ENCODE measurements around the gene NBPF1. TPM values are rescaled to one million over a fixed set of nuclear protein-coding genes. Genes with fewer than 3 reads are reported as not detected.

The NBPF1 gene
- polyA plus RNA-seq, 1 experiment = 36.6 TPM

DNA sequence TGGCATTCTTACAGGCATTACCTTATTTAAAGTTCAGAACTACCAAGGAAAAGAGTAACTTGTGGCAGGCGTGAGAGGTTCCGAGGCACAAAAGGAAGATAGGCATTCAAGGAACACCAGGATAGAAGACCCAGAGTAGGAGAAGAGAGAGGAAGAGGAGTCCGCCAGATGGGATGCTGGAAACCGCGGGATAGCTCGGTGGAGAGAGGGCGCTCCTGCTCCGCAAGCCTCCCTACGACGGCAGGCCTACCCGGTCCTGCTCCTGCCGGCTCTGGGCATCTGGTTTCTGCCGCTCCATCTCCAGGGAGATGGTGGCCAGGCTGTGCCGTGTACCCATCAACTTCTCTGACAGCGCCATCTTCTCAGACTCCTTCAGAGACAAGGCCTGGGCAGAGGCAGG is 5.4 kb upstream of the NBPF1 start:
- CTCF ChIA-PET = interaction anchor here (0.6 to 1.0 kb wide), 2 partner anchors 26 to 354 kb away, joined by 3 to 5 read pairs; no protein-coding TSS in a partner anchor
- TF ChIP-seq, protein P1, sequence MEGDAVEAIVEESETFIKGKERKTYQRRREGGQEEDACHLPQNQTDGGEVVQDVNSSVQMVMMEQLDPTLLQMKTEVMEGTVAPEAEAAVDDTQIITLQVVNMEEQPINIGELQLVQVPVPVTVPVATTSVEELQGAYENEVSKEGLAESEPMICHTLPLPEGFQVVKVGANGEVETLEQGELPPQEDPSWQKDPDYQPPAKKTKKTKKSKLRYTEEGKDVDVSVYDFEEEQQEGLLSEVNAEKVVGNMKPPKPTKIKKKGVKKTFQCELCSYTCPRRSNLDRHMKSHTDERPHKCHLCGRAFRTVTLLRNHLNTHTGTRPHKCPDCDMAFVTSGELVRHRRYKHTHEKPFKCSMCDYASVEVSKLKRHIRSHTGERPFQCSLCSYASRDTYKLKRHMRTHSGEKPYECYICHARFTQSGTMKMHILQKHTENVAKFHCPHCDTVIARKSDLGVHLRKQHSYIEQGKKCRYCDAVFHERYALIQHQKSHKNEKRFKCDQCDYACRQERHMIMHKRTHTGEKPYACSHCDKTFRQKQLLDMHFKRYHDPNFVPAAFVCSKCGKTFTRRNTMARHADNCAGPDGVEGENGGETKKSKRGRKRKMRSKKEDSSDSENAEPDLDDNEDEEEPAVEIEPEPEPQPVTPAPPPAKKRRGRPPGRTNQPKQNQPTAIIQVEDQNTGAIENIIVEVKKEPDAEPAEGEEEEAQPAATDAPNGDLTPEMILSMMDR (IDR thresholded peaks at IDR 0.05; ENCODE audit: low read depth, low read length) = no peak
- POLR2A ChIA-PET = no interaction called here
- Histone ChIP-seq H3K9me3 (ENCODE audit: control insufficient read depth, insufficient read depth, low read length) (no peaks in the 10 kb centered on the region; the same call in 1 of the 2 replicates), H3K27me3 (ENCODE audit: control insufficient read depth, insufficient read depth, low read length) (no peaks in the 10 kb centered on the region), H3K4me3 (ENCODE audit: low read depth, low read length) (no peak overlapping the region), H3K27ac (ENCODE audit: low read depth, low read length) (no peak overlapping the region)
- DNase-seq (ENCODE audit: low read depth, low spot score) = no peak

DNA sequence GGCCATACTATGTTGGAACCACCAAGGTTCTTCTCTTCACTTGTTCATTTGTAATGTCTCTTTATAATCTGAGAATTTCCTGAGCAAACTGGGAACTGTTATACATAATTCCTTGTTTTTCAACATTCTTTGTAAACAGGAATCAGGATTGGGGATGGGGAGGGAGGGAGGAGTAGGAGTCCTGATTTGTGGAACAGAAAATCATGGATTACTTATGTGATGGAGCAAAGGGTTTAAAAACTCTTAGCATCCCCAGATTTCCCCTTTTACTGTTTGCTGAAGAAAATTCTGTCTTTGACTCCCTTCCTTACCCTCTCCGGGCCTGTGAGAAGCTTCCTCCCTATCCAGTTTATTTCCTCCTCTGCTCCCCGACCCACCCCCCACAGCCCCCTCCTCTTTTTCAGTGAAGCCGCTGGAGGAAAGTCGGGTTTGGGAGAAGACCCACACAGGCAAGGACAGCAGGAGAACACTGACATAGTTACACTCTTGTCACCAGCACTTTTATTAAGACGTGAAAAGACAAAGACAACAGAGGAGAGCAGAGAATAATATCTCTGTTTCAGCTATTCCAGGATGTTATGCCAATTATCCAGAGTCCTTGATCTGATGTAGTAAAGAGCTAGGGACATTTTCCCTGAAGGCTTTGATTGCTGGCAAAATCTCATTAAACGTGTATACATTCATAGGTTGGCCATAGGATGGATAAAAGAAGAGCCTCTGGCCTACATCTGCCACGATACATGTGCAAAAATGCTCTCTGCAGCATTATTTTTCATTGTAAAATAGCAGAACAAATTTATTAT is 4.6 kb upstream of the NBPF1 start:
- no peaks in the 10 kb centered on the region; the same call in 1 of the 2 replicates for H3K9me3 ChIP-seq (ENCODE audit: control insufficient read depth, insufficient read depth, low read length)
- TF ChIP-seq, protein P1 (IDR thresholded peaks at IDR 0.05; ENCODE audit: low read depth, low read length) = no peak
- H3K4me3 ChIP-seq (ENCODE audit: low read depth, low read length) = no peak overlapping the region
- no peak overlapping the region for H3K27ac ChIP-seq (ENCODE audit: low read depth, low read length)
- DNase-seq (ENCODE audit: low read depth, low spot score) = no peak
- ChIA-PET POLR2A (no interaction called here), CTCF (interaction anchor here (0.6 to 1.0 kb wide), 2 partner anchors 25 to 355 kb away, joined by 3 to 5 read pairs; no protein-coding TSS in a partner anchor)
- no peaks in the 10 kb centered on the region for H3K27me3 ChIP-seq (ENCODE audit: control insufficient read depth, insufficient read depth, low read length)

DNA sequence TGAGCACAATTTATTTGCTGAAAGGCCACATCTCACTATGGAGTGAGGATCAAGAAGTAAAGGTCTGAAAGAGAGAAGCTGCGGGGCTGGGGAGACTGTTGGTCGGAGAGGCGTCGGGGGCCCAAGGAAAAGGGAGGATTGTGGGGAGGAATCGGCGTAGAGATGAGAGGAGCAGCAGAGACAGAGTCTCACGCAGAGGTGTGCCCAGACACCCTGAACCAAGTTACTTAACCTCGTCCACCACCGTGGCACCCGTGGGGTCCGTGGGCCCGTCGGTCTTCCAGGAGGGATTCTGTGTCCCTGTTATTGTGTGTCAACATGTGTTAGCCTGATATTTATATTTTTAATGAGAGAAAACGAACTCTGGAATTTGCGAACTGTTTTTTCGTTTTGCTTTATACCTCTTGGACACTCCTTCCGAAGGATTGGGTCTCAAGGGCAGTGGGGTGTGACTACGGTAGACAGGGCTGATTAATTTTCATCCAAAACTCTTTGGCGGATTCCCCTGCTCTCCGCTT is 3.8 kb upstream of the NBPF1 start:
- H3K9me3 ChIP-seq (ENCODE audit: control insufficient read depth, insufficient read depth, low read length) = no peaks in the 10 kb centered on the region; the same call in 1 of the 2 replicates
- no peak overlapping the region for H3K4me3 ChIP-seq (ENCODE audit: low read depth, low read length)
- no peak overlapping the region for H3K27ac ChIP-seq (ENCODE audit: low read depth, low read length)
- CTCF ChIA-PET = no interaction called here
- POLR2A ChIA-PET = interaction anchor here (0.7 kb wide), 1 partner anchor 347 kb away, joined by 4 read pairs; no protein-coding TSS in a partner anchor
- no peak for DNase-seq (ENCODE audit: low read depth, low spot score)
- no peaks in the 10 kb centered on the region for H3K27me3 ChIP-seq (ENCODE audit: control insufficient read depth, insufficient read depth, low read length)
- TF ChIP-seq, protein P1 (IDR thresholded peaks at IDR 0.05; ENCODE audit: low read depth, low read length) = no peak

DNA sequence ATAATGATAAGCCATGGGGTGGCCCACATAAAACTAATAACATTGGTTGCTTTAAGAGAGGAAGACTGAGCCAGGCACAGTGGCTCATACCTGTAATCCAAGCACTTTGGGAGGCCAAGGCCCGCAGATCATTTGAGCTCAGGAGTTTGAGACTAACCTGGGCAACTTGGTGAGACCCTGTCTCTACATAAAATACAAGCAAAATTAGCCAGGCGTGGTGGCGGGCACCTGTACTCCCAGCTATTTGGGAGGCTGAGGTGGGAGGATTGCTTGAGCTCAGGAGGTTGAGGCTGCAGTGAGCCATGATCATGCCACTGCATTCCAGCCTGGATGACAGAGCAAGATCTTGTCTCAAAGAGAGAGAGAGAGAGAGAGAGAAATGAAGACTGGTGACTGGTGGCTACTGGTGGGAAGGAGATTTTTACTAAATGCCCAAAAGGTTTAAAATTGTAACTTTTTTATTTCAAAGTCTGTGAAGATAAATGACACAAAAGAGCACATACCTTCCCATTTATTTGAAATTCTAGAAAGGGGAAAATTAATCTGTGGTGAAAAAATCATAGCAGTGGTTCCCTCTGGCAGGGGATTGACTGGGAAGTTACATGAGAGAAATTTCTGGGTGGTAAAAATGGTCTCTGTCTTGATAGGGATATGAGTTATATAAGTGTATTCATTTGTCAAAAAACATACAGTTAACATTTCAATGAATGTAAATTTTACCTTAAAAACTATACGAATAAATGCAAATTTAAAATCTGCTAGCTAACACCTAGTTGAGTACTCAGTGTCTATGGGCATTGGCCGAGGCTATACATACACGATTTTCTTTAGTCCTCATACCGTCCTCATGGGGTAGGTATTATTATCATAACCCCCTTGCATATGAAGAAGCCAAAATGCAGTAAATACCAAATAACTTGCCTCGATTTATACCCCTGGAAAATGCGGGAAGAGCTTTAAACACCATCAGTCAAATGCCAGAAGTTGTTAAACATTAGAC is 2.2 kb upstream of the NBPF1 start:
- Histone ChIP-seq H3K4me3 (ENCODE audit: low read depth, low read length) (no peak overlapping the region), H3K9me3 (ENCODE audit: control insufficient read depth, insufficient read depth, low read length) (no peaks in the 10 kb centered on the region; the same call in 1 of the 2 replicates), H3K27ac (ENCODE audit: low read depth, low read length) (no peak overlapping the region), H3K27me3 (ENCODE audit: control insufficient read depth, insufficient read depth, low read length) (no peaks in the 10 kb centered on the region)
- POLR2A ChIA-PET = no interaction called here
- DNase-seq (ENCODE audit: low read depth, low spot score) = no peak
- CTCF ChIA-PET = interaction anchor here (0.6 to 1.0 kb wide), 4 partner anchors 9 to 336 kb away, joined by 3 to 5 read pairs (median 4); no protein-coding TSS in a partner anchor
- TF ChIP-seq, protein P1 (IDR thresholded peaks at IDR 0.05; ENCODE audit: low read depth, low read length) = no peak
